Left lung (tissue), 10 donors: ENCODE measurements around the gene NEGR1. TPM values are rescaled to one million over a fixed set of nuclear protein-coding genes. Genes with fewer than 3 reads are reported as not detected.

ENCODE experiments used
- ATAC-seq: fragments of 200-7000 bp; cut with Tn5 transposase; one replicate; pipeline ENCODE4 v1.9.1; 2020; ENCODE audit warnings: moderate library complexity
- DNase-seq, 4 donors: peaks; one replicate each; pipeline ENCODE4 v3.0.0-alpha.2; 2013 to 2020
- H3K27ac ChIP-seq, 2 donors: fragments of 200-600 bp; sonication (generic) in 1 of 2; one replicate each; pipeline versions ENCODE4 v1.5.0 to v1.8.0; 2020 to 2021
- H3K27me3 ChIP-seq, 2 donors: fragments of 200-600 bp; sonication (generic) in 1 of 2; one replicate each; pipeline versions ENCODE4 v1.5.0 to v1.8.0; 2020 to 2021
- H3K36me3 ChIP-seq, 2 donors: fragments of 200-600 bp; sonication (generic) in 1 of 2; one replicate each; pipeline versions ENCODE4 v1.5.0 to v1.8.0; 2020 to 2021
- H3K4me1 ChIP-seq, 2 donors: fragments of 200-600 bp; one replicate each; pipeline ENCODE4 v1.8.0; 2021
- H3K4me3 ChIP-seq, 2 donors: fragments of 200-600 bp; sonication (generic) in 1 of 2; one replicate each; pipeline versions ENCODE4 v1.5.0 to v1.8.0; 2020 to 2021; ENCODE audit warnings: mild to moderate bottlenecking in 1 of 2
- H3K9me3 ChIP-seq, 2 donors: fragments of 200-600 bp; sonication (generic) in 1 of 2; one replicate each; pipeline versions ENCODE4 v1.5.0 to v1.8.0; 2020 to 2021
- intact Hi-C, 2 donors: fragments of 100-400 bp; cut with DNase I; formaldehyde crosslinking; loops; one replicate each; pipeline versions ENCODE4 v1.11.2 to v1.14.2; 2022
- polyA plus RNA-seq, 6 donors: library from polyadenylated mRNA; unstranded; fragments of 120-200 nt; gene quantifications; one replicate each; pipeline ENCODE4 v1.2.1, GENCODE V29; 2013; ENCODE audit not compliant: insufficient read length in 6 of 6
- total RNA-seq, 2 donors: library from RNA; stranded (reverse); fragmentation: NEBNext Ultra II Directional; extraction: Animal tissue kit (Norgen Biotek cat#: 25700); gene quantifications; one replicate each; pipeline ENCODE4 v1.2.1, GENCODE V29; 2021
- TF ChIP-seq, protein P1 (sequence below), 2 donors: fragments of 200-600 bp; sonication (generic) in 1 of 2; IDR thresholded peaks; one replicate each; pipeline versions ENCODE4 v1.5.0 to v1.8.0; 2021; ENCODE audit warnings: antibody characterized with exemption in 2 of 2
- donor health status: DM: no; HTN: yes; CAD: no.
- donor health status: DM: no; HTN: no; CAD: no.

Gene NEGR1
- total and polyA plus RNA-seq, 8 donors: 2.4 to 5.7 (median 3.5) TPM

DNA sequence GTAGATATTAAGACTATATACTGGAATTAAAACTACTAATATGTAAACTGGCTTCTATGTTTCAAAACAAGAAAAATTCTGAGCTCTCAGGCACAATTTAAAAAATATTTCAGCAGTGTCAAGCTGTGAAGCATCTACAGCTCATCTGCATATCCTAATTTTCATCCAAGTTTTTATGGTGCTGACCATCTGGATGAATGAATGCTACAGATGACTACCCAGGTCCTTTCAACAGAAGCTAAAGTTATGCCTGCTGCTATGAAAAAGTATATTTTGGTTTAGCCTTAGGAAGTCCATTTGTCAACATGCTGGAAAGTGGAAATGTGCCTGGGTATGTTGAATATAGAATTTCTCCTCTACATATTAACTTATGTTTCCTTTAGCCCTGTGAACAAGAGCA is 206.9 kb downstream of the NEGR1 start:
- DNase-seq (no peak), ATAC-seq (no peak)
- H3K27ac ChIP-seq: no peak overlapping the region
- no peaks in the 10 kb centered on the region for H3K9me3 ChIP-seq
- TF ChIP-seq, protein P1, sequence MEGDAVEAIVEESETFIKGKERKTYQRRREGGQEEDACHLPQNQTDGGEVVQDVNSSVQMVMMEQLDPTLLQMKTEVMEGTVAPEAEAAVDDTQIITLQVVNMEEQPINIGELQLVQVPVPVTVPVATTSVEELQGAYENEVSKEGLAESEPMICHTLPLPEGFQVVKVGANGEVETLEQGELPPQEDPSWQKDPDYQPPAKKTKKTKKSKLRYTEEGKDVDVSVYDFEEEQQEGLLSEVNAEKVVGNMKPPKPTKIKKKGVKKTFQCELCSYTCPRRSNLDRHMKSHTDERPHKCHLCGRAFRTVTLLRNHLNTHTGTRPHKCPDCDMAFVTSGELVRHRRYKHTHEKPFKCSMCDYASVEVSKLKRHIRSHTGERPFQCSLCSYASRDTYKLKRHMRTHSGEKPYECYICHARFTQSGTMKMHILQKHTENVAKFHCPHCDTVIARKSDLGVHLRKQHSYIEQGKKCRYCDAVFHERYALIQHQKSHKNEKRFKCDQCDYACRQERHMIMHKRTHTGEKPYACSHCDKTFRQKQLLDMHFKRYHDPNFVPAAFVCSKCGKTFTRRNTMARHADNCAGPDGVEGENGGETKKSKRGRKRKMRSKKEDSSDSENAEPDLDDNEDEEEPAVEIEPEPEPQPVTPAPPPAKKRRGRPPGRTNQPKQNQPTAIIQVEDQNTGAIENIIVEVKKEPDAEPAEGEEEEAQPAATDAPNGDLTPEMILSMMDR (IDR thresholded peaks at IDR 0.05): no peak
- H3K4me1 ChIP-seq: no peaks in the 10 kb centered on the region
- no peaks in the 10 kb centered on the region for H3K27me3 ChIP-seq
- H3K36me3 ChIP-seq: no peaks in the 10 kb centered on the region
- no peak overlapping the region for H3K4me3 ChIP-seq
- intact Hi-C loops: no loop called here

DNA sequence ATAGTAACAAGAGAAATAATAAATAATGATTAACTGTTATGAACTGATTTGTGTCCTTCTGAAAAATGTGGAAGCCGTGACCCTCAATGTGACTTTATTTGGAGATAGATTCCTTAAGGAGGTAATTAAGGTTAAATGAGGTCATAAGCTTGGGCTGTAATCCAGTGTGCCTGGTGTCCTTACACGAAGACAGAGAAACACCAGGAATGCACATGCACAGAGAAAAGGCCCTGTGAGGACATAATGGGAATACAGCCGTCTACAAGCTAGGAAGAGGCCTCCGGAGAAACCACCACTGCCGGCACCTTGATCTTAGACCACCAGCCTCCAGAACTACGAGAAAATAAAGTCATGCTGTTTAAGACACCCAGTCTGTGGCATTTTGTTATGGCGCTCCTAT is 215.9 kb downstream of the NEGR1 start:
- ATAC-seq (no peak), DNase-seq (no peak)
- TF ChIP-seq, protein P1 (IDR thresholded peaks at IDR 0.05): no peak
- no peak overlapping the region for H3K27ac ChIP-seq
- no peaks in the 10 kb centered on the region for H3K36me3 ChIP-seq
- intact Hi-C loops: no loop called here
- no peaks in the 10 kb centered on the region for H3K4me1 ChIP-seq
- no peak overlapping the region for H3K4me3 ChIP-seq
- H3K9me3 ChIP-seq: no peaks in the 10 kb centered on the region
- no peaks in the 10 kb centered on the region for H3K27me3 ChIP-seq

DNA sequence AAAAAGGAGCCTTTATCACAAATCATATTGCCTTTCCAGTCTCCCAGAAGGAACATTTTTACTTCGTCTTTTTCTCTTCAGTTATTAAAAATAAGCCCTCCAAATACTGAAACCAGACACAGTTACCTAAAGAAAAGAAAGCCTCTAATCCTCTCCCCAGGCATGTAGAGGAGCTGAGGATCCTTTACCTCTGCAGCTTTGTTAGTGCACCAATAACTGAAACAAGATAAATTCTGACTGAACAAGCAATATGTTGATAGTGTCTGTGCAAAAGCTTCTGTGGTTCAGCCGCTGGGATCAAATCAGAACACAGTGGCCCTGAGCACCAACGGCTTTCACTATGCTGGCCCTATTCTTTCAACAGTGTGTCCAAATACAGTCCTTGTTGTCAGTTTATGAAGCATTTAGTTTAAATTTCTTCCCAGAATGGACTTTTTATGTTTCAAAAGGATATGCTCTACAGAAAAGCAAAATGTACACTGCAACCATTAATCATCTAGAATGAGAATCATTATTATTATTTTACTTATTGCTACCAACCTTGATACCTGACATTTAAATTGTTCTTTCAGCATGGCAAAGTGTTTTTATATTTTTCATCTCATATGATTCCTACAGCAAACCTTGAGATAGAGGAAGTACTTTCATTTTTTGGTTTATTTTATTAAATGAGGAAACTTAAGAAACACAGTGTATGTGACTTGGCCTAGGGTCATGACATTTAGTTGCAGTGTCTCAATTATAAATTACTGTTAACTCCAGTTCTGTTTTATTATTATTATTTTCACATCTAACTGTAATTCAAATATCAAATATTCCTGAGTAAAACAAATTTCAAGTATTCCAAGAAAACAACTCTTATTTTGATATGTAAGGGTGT is 217.9 kb downstream of the NEGR1 start:
- DNase-seq (no peak), ATAC-seq (no peak)
- Histone ChIP-seq H3K4me1 (no peaks in the 10 kb centered on the region), H3K36me3 (no peaks in the 10 kb centered on the region), H3K27ac (no peak overlapping the region), H3K27me3 (no peaks in the 10 kb centered on the region), H3K4me3 (no peak overlapping the region), H3K9me3 (no peaks in the 10 kb centered on the region)
- intact Hi-C loops: no loop called here
- TF ChIP-seq, protein P1 (IDR thresholded peaks at IDR 0.05): no peak

DNA sequence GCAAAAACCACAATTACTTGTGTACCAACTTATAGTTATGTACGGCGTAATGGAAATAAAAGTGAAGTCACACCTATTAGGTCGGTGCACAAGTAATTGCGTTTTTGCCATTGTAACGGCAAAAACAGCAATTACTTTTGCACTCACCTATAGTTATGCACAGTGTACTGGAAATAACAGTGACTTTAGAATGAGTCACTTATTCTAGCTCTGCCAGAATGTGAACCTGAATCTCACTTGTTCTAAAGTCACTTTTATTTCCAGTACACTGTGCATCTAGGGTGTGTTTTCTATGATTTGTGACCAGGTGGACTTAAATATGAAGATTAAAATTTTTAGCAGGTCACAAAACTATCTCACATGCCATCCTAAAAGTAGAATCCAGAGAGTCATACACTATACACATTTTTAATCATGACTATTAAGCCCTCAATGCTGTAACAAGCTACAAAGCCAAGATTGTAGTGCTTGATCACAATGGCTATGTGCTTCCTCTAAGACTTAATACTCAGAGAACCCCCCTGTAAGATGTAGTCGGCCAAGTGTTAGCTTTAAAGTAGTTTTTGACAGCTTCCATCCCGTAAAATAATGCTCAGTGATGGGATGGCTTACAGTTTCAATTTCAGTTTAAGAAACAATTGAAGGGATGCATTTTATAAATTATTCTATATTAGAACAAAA is 218.8 kb downstream of the NEGR1 start:
- TF ChIP-seq, protein P1 (IDR thresholded peaks at IDR 0.05): no peak
- intact Hi-C loops: no loop called here
- H3K36me3 ChIP-seq: no peaks in the 10 kb centered on the region
- H3K27ac ChIP-seq: no peak overlapping the region
- ATAC-seq (no peak), DNase-seq (no peak)
- no peak overlapping the region for H3K4me3 ChIP-seq
- H3K9me3 ChIP-seq: no peaks in the 10 kb centered on the region
- no peaks in the 10 kb centered on the region for H3K4me1 ChIP-seq
- H3K27me3 ChIP-seq: no peaks in the 10 kb centered on the region

DNA sequence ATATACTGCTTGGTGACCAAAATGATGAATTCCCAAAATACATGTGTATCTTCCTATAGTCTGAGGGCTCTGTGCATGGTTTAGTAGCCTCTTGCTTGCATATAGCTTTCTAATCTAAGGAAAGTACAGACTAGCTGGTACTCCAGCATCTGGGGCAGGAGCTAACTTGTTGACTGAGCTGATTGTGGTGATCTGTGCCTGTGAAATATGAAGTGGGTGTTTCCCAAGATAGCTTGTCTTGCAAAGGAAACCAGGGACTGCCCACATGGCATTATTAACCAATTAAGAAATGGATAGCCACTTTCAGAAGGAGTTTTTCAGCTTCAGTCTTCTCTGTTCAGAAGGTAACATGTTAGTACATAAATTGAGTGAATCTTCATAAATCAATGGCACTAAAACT is 219.8 kb downstream of the NEGR1 start:
- H3K9me3 ChIP-seq: no peaks in the 10 kb centered on the region
- H3K4me1 ChIP-seq: no peaks in the 10 kb centered on the region
- H3K27me3 ChIP-seq: no peaks in the 10 kb centered on the region
- no peak overlapping the region for H3K27ac ChIP-seq
- TF ChIP-seq, protein P1 (IDR thresholded peaks at IDR 0.05): no peak
- intact Hi-C loops: no loop called here
- no peak for ATAC-seq
- H3K4me3 ChIP-seq: no peak overlapping the region
- no peaks in the 10 kb centered on the region for H3K36me3 ChIP-seq
- no peak for DNase-seq
